GM21825 (cell line): ENCODE measurements around the gene DOCK7.

Experiments
- ATAC-seq: cut with Tn5 transposase; IDR thresholded peaks from one replicate; pipeline ENCODE4 v1.9.1; 2021; ENCODE audit warnings: mild to moderate bottlenecking, moderate library complexity; ENCODE audit not compliant: unreplicated experiment

DOCK7 gene

GRCh38 chr1:62420214-62420613, 268.0 kb downstream of the DOCK7 start:
- no peak for ATAC-seq

GRCh38 chr1:62417351-62417999, 270.7 kb downstream of the DOCK7 start:
- no peak for ATAC-seq

GRCh38 chr1:62415687-62416086, 272.5 kb downstream of the DOCK7 start:
- ATAC-seq, result no peak

- no peak for ATAC-seq
These were observed 280.7 kb downstream of the DOCK7 start for GRCh38 chr1:62407398-62408009.

GRCh38 chr1:62406576-62406975, 281.6 kb downstream of the DOCK7 start:
- ATAC-seq, result no peak

GRCh38 chr1:62405247-62405646, 282.9 kb downstream of the DOCK7 start:
- ATAC-seq, result no peak
